KMS-11 (cell line): ENCODE measurements around the gene ARHGEF33.

Experiments used
- H2AFZ ChIP-seq: fragments of 200-600 bp; sonication (generic); 2 replicates; pipeline ENCODE4 v1.6.1; 2016; ENCODE audit warnings: antibody characterized with exemption, mixed run types, low read depth
- H3K27ac ChIP-seq: fragments of 200-600 bp; sonication (generic); 2 replicates; pipeline ENCODE4 v1.6.1; 2016; ENCODE audit warnings: mild to moderate bottlenecking, mixed run types
- H3K27me3 ChIP-seq: fragments of 200-600 bp; sonication (generic); 2 replicates; pipeline ENCODE4 v1.6.1; 2017; ENCODE audit warnings: mild to moderate bottlenecking, low read depth, mixed run types, moderate library complexity; ENCODE audit not compliant: insufficient read depth
- H3K36me3 ChIP-seq: fragments of 200-600 bp; sonication (generic); 2 replicates; pipeline ENCODE4 v1.6.1; 2017; ENCODE audit warnings: mild to moderate bottlenecking, mixed run types; ENCODE audit not compliant: insufficient read depth
- H3K4me1 ChIP-seq: fragments of 200-600 bp; sonication (generic); 2 replicates; pipeline ENCODE4 v1.6.1; 2016; ENCODE audit warnings: mild to moderate bottlenecking, low read depth, mixed run types; ENCODE audit not compliant: poor library complexity, severe bottlenecking
- H3K4me2 ChIP-seq: fragments of 200-600 bp; sonication (generic); 2 replicates; pipeline ENCODE4 v1.7.0; 2016; ENCODE audit warnings: mild to moderate bottlenecking, mixed run types
- H3K4me3 ChIP-seq: fragments of 200-600 bp; sonication (generic); IDR thresholded peaks from 2 replicates; pipeline ENCODE4 v1.6.1; 2017; ENCODE audit warnings: low read depth, low read length, mixed read lengths; ENCODE audit not compliant: insufficient read depth
- H3K79me2 ChIP-seq: fragments of 200-600 bp; sonication (generic); 2 replicates; pipeline ENCODE4 v1.6.1; 2016; ENCODE audit warnings: low read depth, mixed run types; ENCODE audit not compliant: insufficient read depth
- H3K9ac ChIP-seq: fragments of 200-600 bp; sonication (generic); 2 replicates; pipeline ENCODE4 v1.6.1; 2016; ENCODE audit warnings: mild to moderate bottlenecking, mixed run types
- H4K20me1 ChIP-seq: fragments of 200-600 bp; sonication (generic); 2 replicates; pipeline ENCODE4 v1.6.1; 2016; ENCODE audit warnings: mild to moderate bottlenecking, mixed run types; ENCODE audit not compliant: insufficient read depth
- CTCF ChIP-seq: fragments of 200-600 bp; sonication (generic); conservative IDR thresholded peaks from 2 replicates; pipeline ENCODE4 v1.6.1; 2017; ENCODE audit warnings: low read depth, mild to moderate bottlenecking, antibody characterized with exemption, low read length, moderate library complexity, mixed read lengths

ARHGEF33 gene

DNA sequence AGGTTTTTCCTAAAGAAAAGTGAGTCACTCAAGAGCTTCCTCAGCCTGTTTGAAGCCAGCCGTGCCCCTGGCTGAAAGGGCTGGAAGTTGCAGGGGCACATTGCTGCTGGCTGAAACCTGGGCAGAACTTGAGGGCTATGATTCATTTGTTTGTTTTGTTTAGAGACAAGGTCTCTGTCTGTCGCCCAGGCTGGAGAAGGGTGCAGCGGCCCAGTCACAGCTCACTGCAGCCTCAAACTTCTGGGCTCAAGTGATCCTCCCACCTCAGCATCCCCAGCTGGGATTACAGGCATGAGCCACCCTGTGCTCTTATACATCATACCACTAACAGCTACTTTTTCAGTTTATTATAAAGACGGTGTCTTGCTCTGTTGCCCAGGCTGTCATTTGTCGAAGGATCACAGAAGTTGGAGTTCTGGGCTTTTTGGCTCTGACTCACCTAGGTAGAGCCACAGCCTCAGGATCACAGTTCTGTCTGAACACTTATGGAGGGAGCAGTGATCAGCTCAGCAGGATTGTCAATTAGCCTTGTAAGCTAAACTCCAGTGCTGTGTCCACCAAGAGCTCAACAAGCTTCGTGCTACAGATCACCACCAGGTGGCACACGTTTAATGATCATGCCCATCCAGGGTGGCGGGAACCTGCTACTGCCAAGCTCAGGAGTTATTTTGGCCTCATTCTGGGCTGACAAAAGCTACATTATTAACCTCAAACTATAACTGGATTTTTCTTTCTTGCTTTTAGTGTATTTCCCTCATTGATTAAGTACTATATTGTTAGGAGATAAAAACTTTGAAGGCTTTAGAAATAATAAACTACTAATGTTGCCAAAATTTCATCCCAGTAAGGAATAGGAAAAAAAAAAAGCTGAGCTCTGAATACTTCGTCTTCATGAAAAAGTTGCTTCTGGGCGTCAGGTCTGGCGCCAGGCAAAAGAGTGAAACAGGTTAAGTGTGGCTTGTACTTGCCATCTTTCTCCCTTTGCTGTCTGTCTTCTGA is 57.9 kb downstream of the ARHGEF33 start:
- Histone ChIP-seq H2AFZ (peak overlapping the region; percentile 5; the same call in 1 of the 2 replicates), H3K4me1 (peaks cover 4% of the 10 kb centered on the region), H3K4me2 (no peak overlapping the region), H3K27ac (no peak overlapping the region), H3K4me3 (no peak overlapping the region), H3K9ac (no peak overlapping the region), H3K27me3 (no peaks in the 10 kb centered on the region), H3K79me2 (no peaks in the 10 kb centered on the region), H4K20me1 (no peaks in the 10 kb centered on the region), H3K36me3 (no peaks in the 10 kb centered on the region)
- peak; percentile 91 for TF ChIP-seq CTCF

GRCh38 chr2:38948387-38948882 is 58.8 kb downstream of the ARHGEF33 start:
- Histone ChIP-seq H3K27ac (no peak overlapping the region), H3K27me3 (no peaks in the 10 kb centered on the region), H3K36me3 (no peaks in the 10 kb centered on the region), H3K4me1 (peaks cover 4% of the 10 kb centered on the region), H4K20me1 (no peaks in the 10 kb centered on the region), H3K9ac (no peak overlapping the region), H3K79me2 (no peaks in the 10 kb centered on the region), H2AFZ (peak overlapping the region; percentile 5; the same call in 1 of the 2 replicates), H3K4me3 (no peak overlapping the region), H3K4me2 (no peak overlapping the region)
- no peak for TF ChIP-seq CTCF

- Histone ChIP-seq H3K27ac (no peak overlapping the region), H3K9ac (no peak overlapping the region), H3K27me3 (no peaks in the 10 kb centered on the region), H2AFZ (no peak overlapping the region), H3K4me2 (no peak overlapping the region), H3K4me3 (no peak overlapping the region), H3K4me1 (peaks cover 4% of the 10 kb centered on the region), H4K20me1 (no peaks in the 10 kb centered on the region), H3K36me3 (no peaks in the 10 kb centered on the region), H3K79me2 (no peaks in the 10 kb centered on the region)
- TF ChIP-seq CTCF = no peak
Observed at GRCh38 chr2:38948995-38949394, 59.3 kb downstream of the ARHGEF33 start.

DNA sequence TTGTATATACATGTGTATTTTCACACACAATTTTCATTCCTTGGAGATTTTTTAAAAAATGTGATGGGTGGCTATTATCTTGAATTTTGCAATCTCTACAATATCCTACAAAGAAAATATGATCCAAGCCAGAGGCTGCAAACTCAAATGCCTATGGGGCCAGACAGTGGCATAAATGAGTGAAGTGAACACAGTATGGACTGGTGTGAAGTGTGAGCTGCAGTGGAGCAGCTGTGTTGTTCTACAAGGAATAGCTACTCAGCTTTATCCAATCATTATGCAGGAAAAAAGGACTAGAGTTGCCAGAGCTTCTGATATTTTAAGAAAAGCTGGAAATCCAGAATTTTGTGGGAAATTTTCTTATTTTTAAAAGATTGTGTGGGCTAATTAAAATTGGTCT is 62.1 kb downstream of the ARHGEF33 start:
- Histone ChIP-seq H3K9ac (no peak overlapping the region), H3K36me3 (no peaks in the 10 kb centered on the region), H3K79me2 (no peaks in the 10 kb centered on the region), H3K4me3 (no peak overlapping the region), H3K27ac (no peak overlapping the region), H3K4me2 (no peak overlapping the region), H3K4me1 (peaks cover 4% of the 10 kb centered on the region), H3K27me3 (no peaks in the 10 kb centered on the region), H4K20me1 (no peaks in the 10 kb centered on the region), H2AFZ (no peak overlapping the region)
- no peak for TF ChIP-seq CTCF
